NCI-H524 treated with DMSO at 0.1 percent for 48 hours (cell line): ENCODE data around the gene POFUT2.

ENCODE experiments used
- DNase-seq: peaks from one replicate; lab custom pipeline; 2025; lab: John Stamatoyannopoulos, UW

The POFUT2 gene

GRCh38 chr21:45262041-45262581 is 25.6 kb downstream of the POFUT2 start:
- no peak for DNase-seq

- DNase-seq = no peak
Observed at GRCh38 chr21:45261093-45261492, 26.6 kb downstream of the POFUT2 start.

GRCh38 chr21:45260191-45260825 is 27.4 kb downstream of the POFUT2 start:
- DNase-seq = no peak

GRCh38 chr21:45259206-45259840 is 28.4 kb downstream of the POFUT2 start:
- DNase-seq = peak; percentile 80

- no peak for DNase-seq
Observed at GRCh38 chr21:45258466-45258865, 29.2 kb downstream of the POFUT2 start.

- no peak for DNase-seq
Observed at GRCh38 chr21:45257673-45258341, 29.9 kb downstream of the POFUT2 start.

- DNase-seq = no peak
Observed at GRCh38 chr21:45256912-45257672, 30.6 kb downstream of the POFUT2 start.

- no peak for DNase-seq
Observed at GRCh38 chr21:45256021-45256911, 31.4 kb downstream of the POFUT2 start.

- DNase-seq = no peak
Observed at GRCh38 chr21:45255381-45256020, 32.2 kb downstream of the POFUT2 start.

GRCh38 chr21:45254460-45254930 is 33.2 kb downstream of the POFUT2 start:
- DNase-seq = no peak

GRCh38 chr21:45253633-45254459 is 33.8 kb downstream of the POFUT2 start:
- no peak for DNase-seq

- no peak for DNase-seq
Observed at GRCh38 chr21:45253180-45253579, 34.5 kb downstream of the POFUT2 start.

GRCh38 chr21:45252448-45252925 is 35.2 kb downstream of the POFUT2 start:
- DNase-seq = no peak

- DNase-seq = no peak
Observed at GRCh38 chr21:45251635-45252447, 35.9 kb downstream of the POFUT2 start.

GRCh38 chr21:45250914-45251634 is 36.6 kb downstream of the POFUT2 start:
- no peak for DNase-seq

- DNase-seq = no peak
Observed at GRCh38 chr21:45250272-45250671, 37.4 kb downstream of the POFUT2 start.

- no peak for DNase-seq
Observed at GRCh38 chr21:45249626-45250025, 38.1 kb downstream of the POFUT2 start.

GRCh38 chr21:45248893-45249381 is 38.8 kb downstream of the POFUT2 start:
- peak; percentile 54 for DNase-seq
